WERI-Rb-1 (cell line): ENCODE results near the gene RPS3.

Experiments
- DNase-seq: peaks from one replicate; pipeline ENCODE4 v3.0.0-alpha.2; 2020
- H3K27ac ChIP-seq: fragments of 250-450 bp; sonication (Bioruptor Pico); 2 replicates; pipeline ENCODE4 v1.5.1; 2020; ENCODE audit warnings: mild to moderate bottlenecking, moderate library complexity
- H3K27me3 ChIP-seq: fragments of 250-450 bp; sonication (Bioruptor Pico); 2 replicates; pipeline ENCODE4 v1.5.1; 2021; ENCODE audit warnings: mild to moderate bottlenecking, low read depth, moderate library complexity; ENCODE audit not compliant: insufficient read depth, severe bottlenecking
- H3K36me3 ChIP-seq: fragments of 250-450 bp; sonication (Bioruptor Pico); 2 replicates; pipeline ENCODE4 v1.5.1; 2020; ENCODE audit warnings: mild to moderate bottlenecking, moderate library complexity
- H3K4me3 ChIP-seq: 2 replicates; pipeline ENCODE4 v1.5.1; 2011; ENCODE audit warnings: low read depth, mild to moderate bottlenecking, control low read depth, low read length
- H3K9me3 ChIP-seq: fragments of 250-450 bp; sonication (Bioruptor Pico); 2 replicates; pipeline ENCODE4 v1.5.1; 2021; ENCODE audit warnings: mild to moderate bottlenecking, moderate library complexity; ENCODE audit not compliant: severe bottlenecking
- CTCF ChIP-seq: IDR thresholded peaks from 2 replicates; pipeline ENCODE4 v1.5.1; 2011; ENCODE audit warnings: low read depth, mild to moderate bottlenecking, control low read depth, inconsistent platforms, low read length

The RPS3 gene

GRCh38 chr11:75399344-75400145 lies at the start of gene RPS3:
RPS3 (plus strand) TSS chr11:75399518; CDS start chr11:75399548, 30 bp downstream.
- TF ChIP-seq CTCF, result peak; percentile 26; the same call in 1 of the 2 replicates
- Histone ChIP-seq H3K9me3 (no peaks in the 10 kb centered on the region), H3K4me3 (peak within 1 kb of the TSS; percentile 96), H3K27ac (peak within 1 kb of the TSS; percentile 81), H3K27me3 (no peaks in the 10 kb centered on the region), H3K36me3 (peaks cover 49% of the 10 kb centered on the region)
- peak; percentile 90 for DNase-seq

GRCh38 chr11:75349521-75350116 lies 49.7 kb upstream of the RPS3 start:
- Histone ChIP-seq H3K4me3 (no peak overlapping the region), H3K36me3 (0 out of 2 replicates have a peak, but pooled peaks cover 3% of the 10 kb centered on the region), H3K9me3 (no peaks in the 10 kb centered on the region), H3K27me3 (no peaks in the 10 kb centered on the region), H3K27ac (no peak overlapping the region)
- DNase-seq, result no peak
- TF ChIP-seq CTCF, result no peak

- Histone ChIP-seq H3K36me3 (0 out of 2 replicates have a peak, but pooled peaks cover 3% of the 10 kb centered on the region), H3K27ac (no peak overlapping the region), H3K9me3 (no peaks in the 10 kb centered on the region), H3K4me3 (peak overlapping the region; percentile 51; the same call in 1 of the 2 replicates), H3K27me3 (no peaks in the 10 kb centered on the region)
- no peak for TF ChIP-seq CTCF
- DNase-seq, result no peak
Measured at GRCh38 chr11:75350122-75350742, 49.1 kb upstream of the RPS3 start.

- Histone ChIP-seq H3K4me3 (peak overlapping the region; percentile 51), H3K36me3 (0 out of 2 replicates have a peak, but pooled peaks cover 3% of the 10 kb centered on the region), H3K27ac (peak overlapping the region; percentile 90), H3K27me3 (no peaks in the 10 kb centered on the region), H3K9me3 (no peaks in the 10 kb centered on the region)
- peak; percentile 32; the same call in 1 of the 2 replicates for TF ChIP-seq CTCF
- peak; percentile 57 for DNase-seq
Measured at GRCh38 chr11:75350743-75351540, 48.4 kb upstream of the RPS3 start.

- Histone ChIP-seq H3K27me3 (no peaks in the 10 kb centered on the region), H3K4me3 (peak within 1 kb of the TSS; percentile 51), H3K9me3 (no peaks in the 10 kb centered on the region), H3K27ac (peak within 1 kb of the TSS; percentile 90), H3K36me3 (0 out of 2 replicates have a peak, but pooled peaks cover 3% of the 10 kb centered on the region)
- no peak for DNase-seq
- TF ChIP-seq CTCF, result no peak
Measured at GRCh38 chr11:75351541-75351790, 47.9 kb upstream of the RPS3 start, which contains the start of gene ARRB1. ARRB1 (minus strand) TSS chr11:75351661; CDS start chr11:75351607, 54 bp downstream.
